ENCODE results near the gene APBA1. TPM values are rescaled to one million over a fixed set of nuclear protein-coding genes. Genes with fewer than 3 reads are reported as not detected.

APBA1 gene
- total RNA-seq, 1 experiment from 2014 or later, result not detected

- no peak for DNase-seq
These were observed 291.4 kb downstream of the APBA1 start for GRCh38 chr9:69380811-69381210.

DNA sequence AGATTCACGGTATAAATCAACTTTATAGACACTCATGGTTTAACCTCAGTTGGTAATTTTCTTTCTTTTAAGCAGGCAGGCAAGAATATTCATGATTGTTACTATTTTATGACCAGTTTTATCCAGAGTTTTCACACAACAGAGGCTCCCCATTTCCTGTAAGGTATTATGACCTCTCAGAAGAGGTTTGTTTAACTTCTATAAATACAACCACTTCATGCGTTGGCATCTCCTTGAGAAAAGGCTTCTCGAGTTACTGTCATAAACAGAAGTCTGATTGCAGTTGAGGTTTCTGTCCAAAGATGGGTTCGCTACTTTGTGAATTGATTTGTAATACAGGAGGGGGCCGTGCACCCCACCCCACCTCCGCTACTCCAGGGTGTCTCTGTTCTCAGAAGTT, 291.9 kb downstream of the APBA1 start:
- Histone ChIP-seq H3K27me3 (ENCODE audit: low read length) (no peaks in the 10 kb centered on the region), H4K20me1 (ENCODE audit: insufficient read depth, low read depth, low read length) (no peaks in the 10 kb centered on the region), H3K79me2 (ENCODE audit: low read length) (no peaks in the 10 kb centered on the region), H2AFZ (ENCODE audit: low read length) (no peak overlapping the region), H3K9me3 (ENCODE audit: low read length) (no peaks in the 10 kb centered on the region), H3K4me3 (ENCODE audit: low read length) (no peak overlapping the region), H3K36me3 (ENCODE audit: insufficient read depth, low read length) (no peaks in the 10 kb centered on the region), H3K27ac (ENCODE audit: low read length) (no peak overlapping the region), H3K9me2 (replicated peaks; ENCODE audit: insufficient read depth, low read length) (no peaks in the 10 kb centered on the region), H3K4me1 (ENCODE audit: low read length) (no peaks in the 10 kb centered on the region), H3K9ac (ENCODE audit: low read length) (no peak overlapping the region), H3K4me2 (ENCODE audit: low read depth, low read length, poor library complexity, severe bottlenecking) (no peak overlapping the region)
- no peak for DNase-seq

More at GRCh38 chr9:69380811-69381210, 291.4 kb downstream of the APBA1 start:
- Histone ChIP-seq H3K27ac (ENCODE audit: low read length) (no peak overlapping the region), H3K4me2 (ENCODE audit: low read depth, low read length, poor library complexity, severe bottlenecking) (no peak overlapping the region), H3K9me2 (replicated peaks; ENCODE audit: insufficient read depth, low read length) (no peaks in the 10 kb centered on the region), H3K36me3 (ENCODE audit: insufficient read depth, low read length) (no peaks in the 10 kb centered on the region), H3K9me3 (ENCODE audit: low read length) (no peaks in the 10 kb centered on the region), H4K20me1 (ENCODE audit: insufficient read depth, low read depth, low read length) (no peaks in the 10 kb centered on the region), H3K4me1 (ENCODE audit: low read length) (no peaks in the 10 kb centered on the region), H3K9ac (ENCODE audit: low read length) (no peak overlapping the region), H3K79me2 (ENCODE audit: low read length) (no peaks in the 10 kb centered on the region), H2AFZ (ENCODE audit: low read length) (no peak overlapping the region), H3K27me3 (ENCODE audit: low read length) (no peaks in the 10 kb centered on the region), H3K4me3 (ENCODE audit: low read length) (no peak overlapping the region)

- no peaks in the 10 kb centered on the region for H3K9me2 ChIP-seq (replicated peaks; ENCODE audit: insufficient read depth, low read length)
- H3K4me1 ChIP-seq (ENCODE audit: low read length), result no peaks in the 10 kb centered on the region
- H2AFZ ChIP-seq (ENCODE audit: low read length), result no peak overlapping the region
- H3K9ac ChIP-seq (ENCODE audit: low read length), result no peak overlapping the region
- no peak overlapping the region for H3K27ac ChIP-seq (ENCODE audit: low read length)
- no peaks in the 10 kb centered on the region for H3K36me3 ChIP-seq (ENCODE audit: insufficient read depth, low read length)
- no peak overlapping the region for H3K4me2 ChIP-seq (ENCODE audit: low read depth, low read length, poor library complexity, severe bottlenecking)
- H3K9me3 ChIP-seq (ENCODE audit: low read length), result no peaks in the 10 kb centered on the region
- no peak overlapping the region for H3K4me3 ChIP-seq (ENCODE audit: low read length)
- no peaks in the 10 kb centered on the region for H3K27me3 ChIP-seq (ENCODE audit: low read length)
- no peaks in the 10 kb centered on the region for H4K20me1 ChIP-seq (ENCODE audit: insufficient read depth, low read depth, low read length)
- DNase-seq, result no peak
- H3K79me2 ChIP-seq (ENCODE audit: low read length), result no peaks in the 10 kb centered on the region
These were observed 292.7 kb downstream of the APBA1 start for GRCh38 chr9:69379270-69379982.

- Histone ChIP-seq H3K9ac (ENCODE audit: low read length) (no peak overlapping the region), H2AFZ (ENCODE audit: low read length) (no peak overlapping the region), H3K36me3 (ENCODE audit: insufficient read depth, low read length) (no peaks in the 10 kb centered on the region), H4K20me1 (ENCODE audit: insufficient read depth, low read depth, low read length) (no peaks in the 10 kb centered on the region), H3K79me2 (ENCODE audit: low read length) (no peaks in the 10 kb centered on the region), H3K27me3 (ENCODE audit: low read length) (no peaks in the 10 kb centered on the region), H3K4me3 (ENCODE audit: low read length) (no peak overlapping the region), H3K4me1 (ENCODE audit: low read length) (no peaks in the 10 kb centered on the region), H3K27ac (ENCODE audit: low read length) (no peak overlapping the region), H3K4me2 (ENCODE audit: low read depth, low read length, poor library complexity, severe bottlenecking) (no peak overlapping the region), H3K9me2 (replicated peaks; ENCODE audit: insufficient read depth, low read length) (no peaks in the 10 kb centered on the region), H3K9me3 (ENCODE audit: low read length) (no peaks in the 10 kb centered on the region)
- no peak for DNase-seq
These were observed 294.2 kb downstream of the APBA1 start for GRCh38 chr9:69377981-69378380.

Other genes starting within 250 kb of the APBA1 start
- 53.9 and 73.1 TPM in 2 replicates for gene PTAR1, start 87.6 kb upstream of the APBA1 start, total RNA-seq (2014; rRNA removed; shearing (Covaris generic); ENCODE audit: low replicate concordance)
- gene CFAP95, start 148.4 kb upstream of the APBA1 start, total RNA-seq (2014; rRNA removed; shearing (Covaris generic); ENCODE audit: low replicate concordance), result not detected in 2 replicates

All from Karpas-422 (cell line).